ENCODE data around the gene RAB6A. TPM values are rescaled to one million over a fixed set of nuclear protein-coding genes. Genes with fewer than 3 reads are reported as not detected.

RAB6A gene
- total RNA-seq, 1 experiment from 2014 or later = 172 TPM

DNA sequence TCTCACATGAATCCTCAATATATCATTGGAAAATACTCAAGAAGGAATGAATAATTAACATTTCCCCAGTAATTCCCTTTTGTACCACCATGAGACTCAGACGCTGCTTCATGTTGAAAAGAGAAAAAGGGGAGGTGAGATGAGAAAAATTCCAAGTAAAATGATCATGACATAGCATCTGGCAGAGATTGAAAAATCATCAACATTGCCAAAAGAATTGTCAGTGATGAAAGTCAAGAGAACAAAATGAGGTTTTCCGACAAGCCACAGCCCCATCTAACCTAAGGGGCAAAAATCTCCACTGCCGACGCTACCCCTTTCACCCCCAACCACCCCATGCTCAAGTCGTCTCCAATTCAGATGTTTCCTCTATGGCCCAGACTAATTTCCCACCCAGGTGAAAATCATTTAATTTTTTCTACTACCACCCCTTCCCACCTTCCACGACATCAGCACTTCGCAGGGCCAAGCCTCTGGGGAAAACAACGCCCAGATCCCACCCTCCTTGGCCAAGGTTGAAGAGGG is 1.2 kb downstream of the RAB6A start:
- Mint-ChIP-seq H3K4me3 (ENCODE audit: unreplicated experiment) (peak overlapping the region; percentile 98), H3K4me1 (ENCODE audit: insufficient read depth, unreplicated experiment) (peaks cover 13% of the 10 kb centered on the region), H3K27ac (ENCODE audit: low read depth, unreplicated experiment) (peak overlapping the region; percentile 97), H3K36me3 (ENCODE audit: insufficient read depth, unreplicated experiment) (peaks cover 17% of the 10 kb centered on the region), H3K27me3 (ENCODE audit: insufficient read depth, unreplicated experiment) (no peaks in the 10 kb centered on the region), H3K9me3 (ENCODE audit: unreplicated experiment) (no peaks in the 10 kb centered on the region)
- TF ChIP-seq, protein P1, sequence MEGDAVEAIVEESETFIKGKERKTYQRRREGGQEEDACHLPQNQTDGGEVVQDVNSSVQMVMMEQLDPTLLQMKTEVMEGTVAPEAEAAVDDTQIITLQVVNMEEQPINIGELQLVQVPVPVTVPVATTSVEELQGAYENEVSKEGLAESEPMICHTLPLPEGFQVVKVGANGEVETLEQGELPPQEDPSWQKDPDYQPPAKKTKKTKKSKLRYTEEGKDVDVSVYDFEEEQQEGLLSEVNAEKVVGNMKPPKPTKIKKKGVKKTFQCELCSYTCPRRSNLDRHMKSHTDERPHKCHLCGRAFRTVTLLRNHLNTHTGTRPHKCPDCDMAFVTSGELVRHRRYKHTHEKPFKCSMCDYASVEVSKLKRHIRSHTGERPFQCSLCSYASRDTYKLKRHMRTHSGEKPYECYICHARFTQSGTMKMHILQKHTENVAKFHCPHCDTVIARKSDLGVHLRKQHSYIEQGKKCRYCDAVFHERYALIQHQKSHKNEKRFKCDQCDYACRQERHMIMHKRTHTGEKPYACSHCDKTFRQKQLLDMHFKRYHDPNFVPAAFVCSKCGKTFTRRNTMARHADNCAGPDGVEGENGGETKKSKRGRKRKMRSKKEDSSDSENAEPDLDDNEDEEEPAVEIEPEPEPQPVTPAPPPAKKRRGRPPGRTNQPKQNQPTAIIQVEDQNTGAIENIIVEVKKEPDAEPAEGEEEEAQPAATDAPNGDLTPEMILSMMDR (IDR thresholded peaks at IDR 0.05; ENCODE audit: unreplicated experiment) = no peak
- ChIA-PET CTCF (interaction anchor here (0.6 to 2.8 kb wide), 3 partner anchors 19 to 195 kb away, joined by 3 to 13 read pairs (median 4); no protein-coding TSS in a partner anchor), POLR2A (interaction anchor here (0.7 to 10.7 kb wide), 10 partner anchors 8 to 648 kb away, joined by 3 to 211 read pairs (median 27); partner anchors contain the start of genes C2CD3, COA4, MRPL48 and PAAF1)
- intact Hi-C loops (cut with micrococcal nuclease) = loop anchor here (2.0 kb wide), 1 partner anchor 147 kb away; no protein-coding TSS in a partner anchor
- DNase-seq (ENCODE audit: unreplicated experiment) = peak; percentile 27
- no TSS peak for BruUV-seq (replicated peaks)

DNA sequence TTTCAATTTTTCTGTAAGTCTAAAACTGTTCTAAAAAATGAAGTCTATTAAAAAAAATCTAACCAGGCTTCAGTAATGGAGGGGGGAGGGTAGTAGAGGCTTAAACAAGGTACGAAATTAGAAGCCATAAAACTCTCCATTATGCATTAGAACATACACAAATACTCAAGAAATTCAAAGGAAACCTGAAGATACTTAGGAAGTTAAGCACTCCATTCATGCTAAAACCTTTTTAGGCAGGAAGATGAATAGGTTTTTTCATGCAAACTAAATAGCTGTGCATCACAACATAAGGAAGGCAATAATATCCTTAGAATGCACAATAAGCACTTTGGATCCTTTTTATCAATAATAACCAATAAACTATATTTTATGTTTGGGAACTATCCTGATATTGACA is 2.4 kb downstream of the RAB6A start:
- intact Hi-C loops (cut with micrococcal nuclease) = no loop called here
- peak overlapping the region; percentile 57 for H3K27ac Mint-ChIP-seq (ENCODE audit: low read depth, unreplicated experiment)
- no peaks in the 10 kb centered on the region for H3K9me3 Mint-ChIP-seq (ENCODE audit: unreplicated experiment)
- DNase-seq (ENCODE audit: unreplicated experiment) = no peak
- peaks cover 19% of the 10 kb centered on the region for H3K4me1 Mint-ChIP-seq (ENCODE audit: insufficient read depth, unreplicated experiment)
- ChIA-PET POLR2A (interaction anchor here (0.6 to 4.1 kb wide), 12 partner anchors 12 to 160 kb away, joined by 3 to 53 read pairs (median 5); partner anchors contain the start of gene MRPL48), CTCF (no interaction called here)
- H3K36me3 Mint-ChIP-seq (ENCODE audit: insufficient read depth, unreplicated experiment) = peaks cover 13% of the 10 kb centered on the region
- no TSS peak for BruUV-seq (replicated peaks)
- H3K4me3 Mint-ChIP-seq (ENCODE audit: unreplicated experiment) = peak overlapping the region; percentile 98
- H3K27me3 Mint-ChIP-seq (ENCODE audit: insufficient read depth, unreplicated experiment) = no peaks in the 10 kb centered on the region
- TF ChIP-seq, protein P1 (IDR thresholded peaks at IDR 0.05; ENCODE audit: unreplicated experiment) = no peak

DNA sequence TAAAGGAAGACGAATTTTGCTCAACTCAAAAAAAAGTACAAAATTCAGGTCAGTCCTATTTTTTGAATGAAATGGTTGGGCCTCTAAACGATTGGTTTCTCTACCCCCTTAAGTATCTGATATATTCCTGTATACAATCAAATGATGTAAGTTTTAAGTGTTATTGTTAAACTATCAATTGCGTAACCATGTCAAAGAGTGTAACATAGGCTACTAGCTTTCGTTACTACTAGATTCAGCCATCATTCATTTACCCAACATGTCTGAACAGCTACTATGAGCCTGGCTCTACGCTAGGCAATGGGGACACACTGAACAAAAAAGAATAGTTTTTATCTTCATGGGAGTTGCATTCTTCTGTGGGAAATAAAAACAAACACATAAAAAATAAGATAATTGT is 3.3 kb downstream of the RAB6A start:
- intact Hi-C loops (cut with micrococcal nuclease) = no loop called here
- POLR2A ChIA-PET = interaction anchor here (0.7 to 4.1 kb wide), 9 partner anchors 11 to 159 kb away, joined by 3 to 53 read pairs (median 6); partner anchors contain the start of gene MRPL48
- no TSS peak for BruUV-seq (replicated peaks)
- TF ChIP-seq, protein P1 (IDR thresholded peaks at IDR 0.05; ENCODE audit: unreplicated experiment) = no peak
- CTCF ChIA-PET = no interaction called here
- H3K4me1 Mint-ChIP-seq (ENCODE audit: insufficient read depth, unreplicated experiment) = peaks cover 23% of the 10 kb centered on the region
- H3K27ac Mint-ChIP-seq (ENCODE audit: low read depth, unreplicated experiment) = peak overlapping the region; percentile 57
- peak; percentile 82 for DNase-seq (ENCODE audit: unreplicated experiment)
- H3K4me3 Mint-ChIP-seq (ENCODE audit: unreplicated experiment) = peak overlapping the region; percentile 98
- no peaks in the 10 kb centered on the region for H3K27me3 Mint-ChIP-seq (ENCODE audit: insufficient read depth, unreplicated experiment)
- H3K36me3 Mint-ChIP-seq (ENCODE audit: insufficient read depth, unreplicated experiment) = peaks cover 13% of the 10 kb centered on the region
- no peaks in the 10 kb centered on the region for H3K9me3 Mint-ChIP-seq (ENCODE audit: unreplicated experiment)

DNA sequence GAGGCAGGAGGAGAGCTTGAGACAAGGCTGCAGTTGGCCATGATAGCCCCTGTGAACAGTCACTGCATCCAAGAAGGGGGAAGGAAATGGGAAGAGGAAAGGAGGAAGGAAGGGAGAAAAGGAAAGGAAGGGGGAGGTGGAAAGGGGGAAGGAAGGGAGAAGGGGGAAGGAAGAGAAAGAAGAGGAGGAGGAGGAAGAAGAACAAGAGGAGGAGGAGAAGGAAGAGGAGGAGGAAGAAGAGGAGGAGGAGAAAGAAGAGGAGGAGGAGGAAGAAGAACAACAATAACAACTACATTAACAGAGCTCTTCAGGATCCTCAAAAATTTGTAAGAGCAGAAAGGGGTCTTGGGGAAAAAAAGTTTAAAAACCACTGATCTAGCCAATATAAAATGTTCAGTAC is 5.2 kb downstream of the RAB6A start:
- Mint-ChIP-seq H3K4me1 (ENCODE audit: insufficient read depth, unreplicated experiment) (peaks cover 40% of the 10 kb centered on the region), H3K27me3 (ENCODE audit: insufficient read depth, unreplicated experiment) (no peaks in the 10 kb centered on the region), H3K4me3 (ENCODE audit: unreplicated experiment) (no peak overlapping the region), H3K9me3 (ENCODE audit: unreplicated experiment) (no peaks in the 10 kb centered on the region), H3K36me3 (ENCODE audit: insufficient read depth, unreplicated experiment) (peaks cover 13% of the 10 kb centered on the region), H3K27ac (ENCODE audit: low read depth, unreplicated experiment) (no peak overlapping the region)
- intact Hi-C loops (cut with micrococcal nuclease) = no loop called here
- POLR2A ChIA-PET = interaction anchor here (4.1 kb wide), 1 partner anchor 24 kb away, joined by 53 read pairs; no protein-coding TSS in a partner anchor
- TF ChIP-seq, protein P1 (IDR thresholded peaks at IDR 0.05; ENCODE audit: unreplicated experiment) = no peak
- BruUV-seq (replicated peaks) = no TSS peak
- CTCF ChIA-PET = no interaction called here
- no peak for DNase-seq (ENCODE audit: unreplicated experiment)

Measured in MCF 10A (cell line).